ENCODE data around the gene WNK3. TPM values are rescaled to one million over a fixed set of nuclear protein-coding genes. Genes with fewer than 3 reads are reported as not detected.
"Not testable (repeated sequence)": the region's sequence is repeated elsewhere in the genome, so short reads cannot be mapped to it uniquely, and the experiment has no call there.

Gene WNK3
- 0.27 TPM for total RNA-seq

DNA sequence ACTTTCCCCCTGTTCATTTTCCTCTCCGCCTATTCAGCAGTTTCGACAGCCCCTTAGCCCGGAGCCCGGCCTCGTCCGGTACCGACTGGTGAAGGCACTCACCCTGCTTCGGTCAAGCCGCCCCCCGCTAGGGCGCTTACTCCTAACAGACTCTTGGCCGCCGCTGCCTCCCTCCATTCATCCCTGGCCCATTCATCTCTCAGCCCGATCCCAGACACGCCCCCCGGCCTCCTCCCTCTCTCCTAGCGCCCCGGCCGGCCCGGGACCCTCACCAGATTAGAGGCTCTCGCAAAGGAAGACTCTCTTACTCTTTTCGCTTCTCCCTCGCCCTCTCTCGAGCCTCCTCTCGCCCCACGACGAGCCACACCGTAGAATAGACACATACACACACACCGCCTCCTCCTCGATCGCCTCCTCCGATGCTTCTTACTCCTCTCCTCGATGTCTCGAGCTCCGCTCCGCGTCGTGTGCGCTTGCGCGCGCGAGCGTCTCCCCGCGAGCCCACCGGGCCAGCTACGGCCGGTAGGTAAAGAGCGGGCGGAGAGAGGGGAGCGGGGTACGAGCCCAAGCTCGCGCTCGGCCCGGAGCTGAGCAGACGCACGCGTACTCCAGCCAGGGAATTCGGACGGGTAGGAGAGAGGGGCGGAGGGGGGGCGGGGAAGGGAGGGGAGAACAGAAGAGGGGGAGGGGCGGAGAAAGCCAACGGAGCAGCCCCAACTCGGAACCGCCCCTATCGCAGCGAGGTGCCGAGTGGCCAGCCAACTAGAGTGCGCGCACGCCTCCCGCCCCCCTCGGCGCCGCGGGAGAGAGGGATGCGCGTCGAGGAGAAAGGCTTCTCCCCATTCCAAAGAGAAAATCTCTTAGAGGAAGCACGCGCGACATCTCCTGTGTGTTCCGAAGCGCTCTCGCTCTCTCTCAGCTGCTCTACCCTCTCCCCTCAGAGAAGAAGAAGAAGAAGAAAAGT lies at the start of gene WNK3:
TSS of gene WNK3 (minus strand) at position 633 of the 964 bp plus-strand sequence.
- peak; percentile 4 to 58 (median 27) for DNase-seq (ENCODE audit: low read depth in 2 of 3, low spot score in 2 of 3)

DNA sequence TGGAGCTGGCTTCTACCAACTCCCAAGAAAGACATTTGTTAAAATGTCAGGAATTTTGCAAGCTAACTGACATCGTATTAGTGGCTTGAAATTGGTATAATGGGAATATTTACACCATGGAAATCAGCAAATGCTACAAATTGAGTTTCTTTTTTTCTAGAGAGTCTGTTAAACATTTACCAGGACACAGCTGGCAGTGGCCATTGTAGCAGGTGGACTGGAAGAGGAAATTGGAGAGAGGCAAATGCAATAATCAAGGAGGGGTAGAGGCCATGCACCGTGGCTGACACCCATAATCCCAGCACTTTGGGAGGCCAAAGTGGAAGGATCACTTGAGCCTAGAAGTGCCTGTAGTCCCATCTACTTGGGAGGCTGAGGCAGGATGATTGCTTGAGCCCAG lies 49.4 kb upstream of the WNK3 start:
- DNase-seq (ENCODE audit: low read depth in 2 of 3, low spot score in 2 of 3): no peak

DNA sequence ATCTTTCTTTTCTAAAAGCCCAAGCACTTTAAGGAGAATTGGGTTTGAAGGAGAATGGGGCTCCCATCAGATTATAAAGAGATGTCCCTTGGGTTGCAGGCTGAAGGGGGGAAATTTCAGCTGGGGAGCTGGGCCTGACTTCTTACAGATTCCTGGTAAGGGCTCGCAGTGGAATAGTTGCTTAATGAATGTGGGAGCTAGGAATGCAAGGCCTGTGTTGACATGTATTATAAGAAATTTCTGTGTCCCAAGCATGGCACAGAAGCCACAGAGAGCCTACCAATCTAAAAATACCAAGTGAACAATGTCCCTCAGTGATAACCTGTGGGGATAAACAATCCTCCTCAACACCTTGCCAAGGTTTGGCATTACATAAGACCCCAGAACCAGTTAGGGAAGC lies 39.3 kb upstream of the WNK3 start:
- DNase-seq (ENCODE audit: low read depth in 2 of 3, low spot score in 2 of 3): no peak

DNA sequence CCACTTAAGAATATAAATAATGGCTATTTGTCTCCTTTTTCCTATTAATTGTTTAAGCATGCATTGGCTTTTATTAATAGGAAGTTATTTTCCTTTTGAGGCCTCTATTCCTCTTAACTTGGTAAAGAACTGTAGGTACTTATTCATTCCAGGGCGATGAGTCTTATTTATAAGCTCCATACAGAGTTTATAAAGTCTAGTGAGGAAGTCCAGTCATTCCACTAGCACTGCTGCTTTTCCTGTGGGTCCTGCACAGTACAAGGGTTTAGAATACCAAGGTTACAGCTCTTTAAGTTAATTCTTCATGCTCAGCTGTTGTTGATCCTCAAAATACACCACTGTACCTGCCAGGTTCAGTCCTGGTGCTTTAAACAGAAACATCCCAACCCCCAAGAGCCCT lies 28.5 kb upstream of the WNK3 start:
- DNase-seq (ENCODE audit: low read depth in 2 of 3, low spot score in 2 of 3): no peak

DNA sequence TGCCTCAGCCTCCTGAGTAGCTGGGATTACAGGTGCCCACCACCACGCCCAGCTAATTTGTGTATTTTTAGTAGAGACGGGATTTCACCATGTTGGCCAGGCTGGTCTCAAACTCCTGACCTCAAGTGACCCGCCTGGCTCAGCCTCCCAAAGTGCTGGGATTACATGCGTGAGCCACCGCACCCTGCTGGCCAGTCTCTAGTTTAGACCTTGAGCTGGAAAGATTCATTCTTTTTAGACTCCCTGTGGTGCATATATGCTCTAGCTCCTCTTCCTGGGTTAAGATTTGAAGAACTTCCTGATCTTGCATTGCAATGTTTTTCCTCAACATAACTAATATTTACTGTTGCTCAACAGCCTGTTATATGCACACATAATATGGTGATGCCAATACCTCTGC lies 26.8 kb upstream of the WNK3 start:
- not testable (repeated sequence) for DNase-seq (ENCODE audit: low read depth in 2 of 3, low spot score in 2 of 3)

DNA sequence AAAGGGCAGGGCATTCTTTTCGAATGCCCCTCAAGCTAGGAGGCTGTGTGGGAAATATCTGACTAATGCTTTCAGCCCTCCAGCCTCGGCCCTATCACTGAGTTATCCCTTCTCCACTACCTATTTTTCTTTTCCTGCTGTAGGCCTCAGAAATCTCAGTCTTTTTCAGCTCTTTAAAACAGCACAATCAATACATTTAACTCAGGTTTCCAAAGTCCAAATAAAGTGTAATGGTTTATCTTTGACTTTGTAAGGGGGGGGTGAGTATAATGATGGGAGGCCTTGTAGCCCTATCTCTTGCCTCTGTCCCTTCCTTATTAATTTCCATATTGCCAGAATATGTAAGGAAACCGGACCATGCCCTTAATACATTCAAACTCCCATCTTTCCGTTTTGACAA lies 1.6 kb upstream of the WNK3 start:
- no peak for DNase-seq (ENCODE audit: low read depth in 2 of 3, low spot score in 2 of 3)

DNA sequence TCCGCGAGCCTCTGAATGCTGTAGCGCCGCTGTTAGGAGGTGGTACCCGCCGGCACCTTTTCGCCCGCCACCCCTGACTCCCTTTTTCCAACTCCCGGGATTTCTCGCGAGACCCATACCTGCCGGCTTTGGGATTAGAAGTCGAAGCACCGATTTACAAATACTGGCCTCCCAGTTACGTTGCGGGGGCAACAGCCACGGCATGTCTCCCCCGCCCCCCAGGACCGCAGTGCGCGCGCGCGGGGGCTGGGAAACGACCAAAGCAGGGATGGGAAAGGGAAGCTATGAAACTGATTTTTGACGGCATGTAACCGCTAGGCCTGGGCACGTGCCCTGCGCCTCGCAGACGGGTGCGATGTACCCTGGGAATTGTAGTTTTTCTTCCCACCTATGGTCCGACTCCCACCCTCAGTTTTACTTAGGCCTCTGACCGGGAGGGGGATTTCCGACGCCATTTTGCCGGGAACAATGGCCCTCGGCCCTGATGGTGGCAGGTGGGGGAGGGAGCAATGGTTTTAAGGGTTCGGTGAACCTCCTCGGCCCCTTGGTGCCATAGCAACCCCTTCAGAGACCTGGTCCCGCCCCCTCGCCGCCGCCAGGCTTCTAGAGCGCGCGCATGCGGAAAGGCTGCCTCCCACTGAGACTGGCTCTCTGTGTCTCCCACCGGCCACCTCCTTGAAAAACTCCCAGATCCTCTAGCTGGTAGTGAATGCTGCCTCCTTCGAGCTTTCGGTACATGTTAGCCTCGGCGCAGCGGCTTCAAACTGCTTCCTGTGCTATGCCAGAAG lies 772 bp upstream of the WNK3 start:
- DNase-seq (ENCODE audit: low read depth in 2 of 3, low spot score in 2 of 3): peak; percentile 5 to 60 (median 56)

DNA sequence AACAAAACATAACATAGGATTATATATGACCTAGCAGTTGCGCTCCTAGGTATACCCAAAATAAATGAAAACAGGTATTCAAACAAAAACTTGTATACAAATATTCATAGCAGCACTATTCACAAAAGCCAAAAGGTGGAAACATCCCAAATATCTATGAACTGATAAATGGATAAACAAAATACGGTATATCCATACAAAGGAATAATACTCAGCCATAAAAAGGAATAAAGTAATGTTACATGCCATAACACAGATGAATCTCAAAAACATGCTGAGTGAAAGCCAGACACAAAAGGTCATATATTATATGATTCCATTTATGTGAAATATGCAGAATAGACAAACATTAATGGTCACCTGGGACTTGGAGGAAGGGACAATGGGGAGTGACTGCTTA lies 5.2 kb downstream of the WNK3 start:
- DNase-seq (ENCODE audit: low read depth in 2 of 3, low spot score in 2 of 3): no peak

DNA sequence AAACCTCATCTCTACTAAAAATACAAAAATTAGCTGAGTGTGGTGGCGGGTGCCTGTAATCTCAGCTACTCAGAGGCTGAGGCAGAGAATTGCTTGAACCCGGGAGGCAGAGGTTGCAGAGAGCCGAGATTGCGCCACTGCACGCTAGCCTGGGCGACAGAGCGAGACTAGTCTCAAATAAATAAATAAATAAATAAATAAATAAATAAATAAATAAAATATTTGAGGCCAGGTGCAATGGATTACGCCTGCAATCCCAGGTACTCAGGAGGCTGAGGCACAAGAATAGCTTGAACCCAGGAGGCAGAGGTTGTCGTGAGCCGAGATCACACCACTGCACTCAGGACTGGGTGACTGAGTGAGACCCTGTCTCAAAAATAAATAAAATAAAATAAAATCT lies 20.5 kb downstream of the WNK3 start:
- DNase-seq (ENCODE audit: low read depth in 2 of 3, low spot score in 2 of 3): not testable (repeated sequence)

DNA sequence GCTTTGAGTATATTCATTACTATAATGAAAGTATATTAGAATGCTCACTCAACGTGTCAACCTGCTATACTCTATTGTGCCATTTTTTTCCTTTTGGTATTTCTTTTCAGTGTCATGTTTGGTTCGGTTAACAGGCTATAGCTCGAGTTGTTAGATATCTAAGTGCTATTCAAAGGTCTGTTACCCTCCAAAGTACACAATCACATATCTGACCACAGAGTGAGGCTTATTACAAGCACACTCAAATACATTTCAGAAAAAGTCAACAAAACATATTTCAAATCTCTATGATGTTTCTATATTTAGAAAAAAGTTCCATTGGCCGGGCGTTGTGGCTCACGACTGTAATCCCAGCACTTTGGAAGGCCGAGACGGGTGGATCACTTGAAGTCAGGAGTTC lies 32.8 kb downstream of the WNK3 start:
- DNase-seq (ENCODE audit: low read depth in 2 of 3, low spot score in 2 of 3): no peak

DNA sequence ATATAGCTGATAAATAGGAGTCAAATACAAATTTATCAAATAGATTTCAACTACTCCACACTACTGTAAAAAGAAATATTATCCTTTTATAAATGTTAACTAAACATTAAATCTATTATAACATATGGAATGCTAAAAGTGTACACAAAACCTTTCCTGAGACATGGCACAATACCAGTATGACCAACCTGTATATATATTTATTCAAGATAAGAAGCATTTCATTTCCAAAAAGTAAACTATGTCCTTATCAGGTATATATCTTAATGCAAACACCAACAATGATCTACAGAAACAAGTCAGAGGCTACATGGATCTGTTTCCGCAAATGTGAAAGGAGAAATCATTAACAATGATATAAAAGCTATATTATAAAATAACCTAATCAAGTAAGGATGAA lies 37.8 kb downstream of the WNK3 start:
- no peak for DNase-seq (ENCODE audit: low read depth in 2 of 3, low spot score in 2 of 3)

DNA sequence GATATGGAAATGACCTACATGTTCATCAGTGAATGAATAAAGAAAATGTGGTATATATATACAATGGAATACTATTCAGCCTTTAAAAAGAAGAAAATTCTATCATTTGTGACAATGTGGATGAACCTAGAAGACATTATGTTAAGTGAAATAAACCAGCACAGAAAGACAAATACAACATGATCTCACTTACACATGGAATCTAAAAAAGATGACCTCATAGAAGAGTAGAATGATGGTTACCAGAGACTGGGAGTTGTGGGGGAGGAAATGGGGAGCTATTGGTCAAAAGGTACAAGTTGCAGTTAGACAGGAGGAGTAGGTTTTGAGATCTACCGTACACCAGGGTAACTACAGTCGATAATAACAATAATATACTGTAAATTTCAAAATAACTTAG lies 51.5 kb downstream of the WNK3 start:
- DNase-seq (ENCODE audit: low read depth in 2 of 3, low spot score in 2 of 3): no peak

DNA sequence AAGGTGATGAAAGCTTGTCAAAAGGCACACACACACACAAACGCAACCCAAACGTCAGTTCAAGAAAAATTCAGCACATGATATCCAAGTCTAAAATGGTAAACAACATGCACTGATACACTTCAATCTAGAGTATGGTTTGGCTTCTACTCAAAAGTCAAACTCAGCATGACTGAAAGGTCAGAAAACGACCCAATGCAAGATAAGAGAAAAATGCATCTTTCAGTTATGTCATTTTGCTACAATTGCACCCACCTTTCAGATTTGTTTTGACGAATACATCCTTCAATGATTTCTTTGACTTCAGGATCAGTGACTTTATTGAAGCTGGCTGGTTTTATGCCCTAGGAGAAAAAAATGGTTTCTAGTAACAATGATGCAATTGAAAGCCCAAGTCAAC lies 56.3 kb downstream of the WNK3 start:
- no peak for DNase-seq (ENCODE audit: low read depth in 2 of 3, low spot score in 2 of 3)

DNA sequence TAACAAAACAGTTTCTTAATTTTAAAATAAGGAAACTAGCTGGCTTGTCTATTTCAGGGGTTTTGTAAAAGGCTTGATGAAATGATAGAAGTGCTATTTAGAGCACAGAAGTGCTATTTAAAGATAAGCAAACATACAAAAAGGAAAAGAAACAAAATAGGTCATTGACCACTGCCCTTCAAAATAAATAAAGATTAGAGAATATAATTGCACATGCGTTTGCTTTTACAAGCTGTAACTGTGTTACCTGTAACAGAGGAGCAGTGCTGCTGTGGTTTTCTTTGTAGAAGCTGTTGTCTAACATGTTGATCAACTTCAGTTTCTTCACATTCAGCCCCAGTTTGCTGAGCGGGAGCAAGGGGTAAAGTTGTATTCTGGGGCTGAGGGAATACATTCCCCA lies 63.5 kb downstream of the WNK3 start:
- DNase-seq (ENCODE audit: low read depth in 2 of 3, low spot score in 2 of 3): no peak

DNA sequence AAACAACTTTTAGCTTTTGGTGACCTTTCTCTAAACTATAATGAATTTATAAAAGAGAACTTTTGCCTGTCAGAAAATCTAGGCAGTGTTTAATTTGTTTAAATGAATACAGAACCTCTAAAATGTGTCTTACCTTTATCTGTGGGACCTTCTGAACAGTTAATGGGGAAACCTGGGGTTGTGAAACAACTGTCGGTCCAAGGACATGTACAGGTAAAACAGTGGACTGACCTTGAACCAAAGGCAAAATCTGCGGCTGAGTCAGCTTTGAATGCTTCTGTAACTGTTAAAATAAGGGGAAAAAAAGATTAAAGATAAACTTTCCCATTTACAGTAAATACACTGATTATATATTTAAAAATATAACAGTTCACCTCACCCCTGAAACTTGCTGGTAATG lies 65.1 kb downstream of the WNK3 start:
- no peak for DNase-seq (ENCODE audit: low read depth in 2 of 3, low spot score in 2 of 3)

DNA sequence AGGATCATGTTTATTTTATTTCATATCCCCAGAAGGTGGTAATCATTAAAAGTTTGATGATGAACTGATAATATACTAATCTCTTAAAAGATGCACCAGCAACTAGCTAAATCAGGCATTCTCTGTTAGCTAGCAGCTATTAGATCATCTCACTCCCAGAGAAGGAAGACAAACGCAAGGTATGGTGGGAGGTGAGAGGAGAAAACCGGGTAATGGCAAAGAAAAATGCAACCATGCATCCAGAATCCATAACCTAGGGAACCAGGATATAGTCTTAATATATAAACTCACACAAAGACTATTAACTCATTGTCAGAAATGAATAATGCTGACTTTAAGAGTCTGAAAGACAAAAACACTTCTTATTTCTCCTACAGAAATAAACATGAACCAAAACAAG lies 66.1 kb downstream of the WNK3 start:
- no peak for DNase-seq (ENCODE audit: low read depth in 2 of 3, low spot score in 2 of 3)

DNA sequence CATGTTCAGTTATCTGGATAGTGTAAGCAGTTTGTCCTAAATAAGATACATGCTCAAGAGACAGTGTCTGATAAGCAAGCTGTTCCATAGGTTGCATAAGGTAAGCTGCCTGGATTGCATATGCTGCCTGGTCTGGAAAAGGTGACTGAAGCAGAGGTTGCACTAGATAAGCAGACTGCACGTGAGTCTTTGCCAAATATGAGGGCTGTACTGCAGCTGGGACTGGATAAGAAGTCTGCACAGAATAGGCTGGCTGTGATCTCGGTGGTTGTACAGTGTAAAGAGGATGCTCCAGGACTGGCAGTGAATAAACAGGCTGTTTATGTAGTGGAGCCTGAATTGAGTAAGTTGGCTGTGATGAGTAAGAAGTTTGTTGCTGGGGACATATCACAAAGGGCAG lies 68.9 kb downstream of the WNK3 start:
- no peak for DNase-seq (ENCODE audit: low read depth in 2 of 3, low spot score in 2 of 3)

DNA sequence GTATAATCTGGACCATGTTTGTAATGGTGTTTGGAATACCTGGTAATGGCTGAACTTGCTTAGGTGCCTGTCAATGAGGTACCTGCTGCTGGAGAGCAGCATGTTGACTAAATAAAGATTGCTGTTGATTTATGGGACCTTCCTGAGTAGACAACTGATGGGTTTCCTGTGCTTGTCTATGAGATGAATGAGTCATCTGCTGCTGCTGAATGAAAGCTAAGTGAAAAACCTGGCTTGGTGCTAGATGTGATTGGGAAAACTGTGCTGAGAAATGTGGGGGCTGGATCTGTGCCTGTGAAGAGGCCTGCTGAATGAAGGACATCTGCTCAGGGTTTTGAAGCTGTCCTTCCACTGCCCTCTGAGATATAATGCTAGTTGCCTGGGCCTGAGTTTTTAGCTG lies 69.6 kb downstream of the WNK3 start:
- no peak for DNase-seq (ENCODE audit: low read depth in 2 of 3, low spot score in 2 of 3)

DNA sequence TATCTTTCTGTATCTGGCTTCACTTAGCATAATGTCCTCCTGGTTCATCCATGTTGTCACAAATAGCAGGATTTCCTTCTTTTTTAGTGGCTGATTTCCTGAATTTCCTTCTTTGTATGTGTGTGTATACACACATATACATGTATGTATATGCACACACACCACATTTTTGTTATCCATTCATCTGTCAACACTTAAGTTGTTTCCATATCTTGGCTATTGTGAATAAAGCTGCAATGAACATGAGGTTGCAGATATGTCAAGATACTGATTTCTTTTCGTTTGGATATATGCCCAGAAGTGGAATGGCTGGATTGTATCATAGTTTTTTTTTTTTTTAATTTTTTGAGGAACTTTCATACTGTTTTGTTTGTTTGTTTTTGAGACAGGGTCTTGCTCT lies 76.2 kb downstream of the WNK3 start:
- DNase-seq (ENCODE audit: low read depth in 2 of 3, low spot score in 2 of 3): no peak

DNA sequence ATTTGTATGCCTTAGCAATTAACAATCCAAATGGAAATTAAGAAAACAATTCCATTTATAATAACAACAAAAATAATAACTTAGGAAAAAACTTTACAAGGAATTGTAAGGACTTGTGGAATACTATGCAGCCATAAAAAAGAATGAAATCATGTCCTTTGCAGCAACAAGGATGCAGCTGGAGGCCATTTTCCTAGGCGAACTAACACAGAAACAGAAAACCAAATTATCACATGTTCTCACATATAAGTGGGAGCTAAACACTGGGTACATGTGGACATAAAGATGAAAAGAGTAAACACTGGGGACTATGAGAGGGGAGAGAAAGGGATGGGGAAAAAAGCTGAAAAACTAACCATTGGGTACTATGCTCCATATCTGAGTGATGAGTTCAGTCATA lies 77.4 kb downstream of the WNK3 start:
- no peak for DNase-seq (ENCODE audit: low read depth in 2 of 3, low spot score in 2 of 3)

DNA sequence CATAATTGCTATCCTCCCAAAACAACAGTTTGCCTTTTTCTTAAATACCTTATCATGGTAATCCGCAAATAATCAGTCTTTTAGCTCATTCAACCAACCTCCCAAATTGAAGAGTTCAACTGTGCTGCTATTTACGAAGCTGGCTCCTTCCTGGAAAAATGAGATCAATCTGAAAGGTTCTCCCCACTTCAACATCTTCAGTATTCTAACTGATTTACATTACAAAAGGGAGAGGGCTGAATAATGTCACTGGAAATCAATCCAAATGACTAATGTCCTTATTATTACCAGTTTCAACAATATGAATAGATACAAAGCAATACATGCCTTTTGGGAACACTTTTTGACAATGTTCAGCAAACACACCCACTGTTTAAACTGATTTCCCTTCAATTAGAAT lies 86.2 kb downstream of the WNK3 start:
- DNase-seq (ENCODE audit: low read depth in 2 of 3, low spot score in 2 of 3): no peak

DNA sequence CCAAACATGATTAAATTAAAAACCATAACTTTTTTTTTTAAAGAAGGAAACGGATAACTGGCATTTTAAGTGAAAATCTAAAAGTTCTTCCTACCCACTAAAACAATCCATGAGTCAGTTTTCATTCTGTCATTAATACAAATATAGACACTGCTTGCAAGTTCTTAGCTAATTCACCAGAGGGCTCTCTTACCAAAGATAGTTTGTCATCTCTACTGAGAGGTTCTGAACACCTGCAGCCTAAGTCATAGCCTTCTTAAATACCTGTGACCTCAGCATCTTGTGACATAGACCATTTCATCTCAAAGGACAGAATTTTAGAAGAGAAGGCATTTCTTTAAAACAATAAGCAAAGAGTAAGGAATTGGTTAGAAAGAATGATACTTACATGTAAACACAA lies 109.5 kb downstream of the WNK3 start:
- DNase-seq (ENCODE audit: low read depth in 2 of 3, low spot score in 2 of 3): peak in 1 of 3 donors; percentile 6

Measured in hematopoietic multipotent progenitor cell (in vitro differentiated cells).